WTC11 (cell line): ENCODE measurements around the gene SBK1. TPM values are rescaled to one million over a fixed set of nuclear protein-coding genes. Genes with fewer than 3 reads are reported as not detected.

Source experiments
- ATAC-seq: fragments of 200-7000 bp; cut with Tn5 transposase; 2 replicates; pipeline ENCODE4 v1.10.0; 2021; ENCODE audit warnings: mild to moderate bottlenecking, moderate library complexity
- CTCF ChIA-PET: fragments of 300-600 bp; sonication (Branson Sonifier 250); formaldehyde crosslinking; loops from one replicate; lab custom pipeline; 2021; ENCODE audit warnings: antibody characterized with exemption; lab: Charles Lee
- POLR2A ChIA-PET: fragments of 350-600 bp; sonication (Branson Sonifier 250); formaldehyde crosslinking; loops from one replicate; lab custom pipeline; 2021; ENCODE audit warnings: antibody characterized with exemption; lab: Charles Lee
- DNase-seq: peaks from one replicate; pipeline ENCODE4 v3.0.0; 2021; ENCODE audit warnings: low spot score
- H3K27ac Mint-ChIP-seq: 2 replicates; pipeline ENCODE4 v1.8.0; 2021; ENCODE audit warnings: mixed read lengths
- H3K27me3 Mint-ChIP-seq: 2 replicates; pipeline ENCODE4 v1.8.0; 2021; ENCODE audit warnings: low read depth, mild to moderate bottlenecking, moderate library complexity, mixed read lengths
- H3K36me3 Mint-ChIP-seq: 2 replicates; pipeline ENCODE4 v1.8.0; 2021; ENCODE audit warnings: mixed read lengths
- H3K4me1 Mint-ChIP-seq: 2 replicates; pipeline ENCODE4 v1.8.0; 2022; ENCODE audit warnings: mixed read lengths
- H3K4me3 Mint-ChIP-seq: 2 replicates; pipeline ENCODE4 v1.8.0; 2021; ENCODE audit warnings: mild to moderate bottlenecking, moderate library complexity, mixed read lengths
- H3K9me3 Mint-ChIP-seq: 2 replicates; pipeline ENCODE4 v1.8.0; 2021; ENCODE audit warnings: mixed read lengths
- E2F5 ChIP-seq: sonication (generic); formaldehyde crosslinking; IDR thresholded peaks from 2 replicates; pipeline ENCODE4 v1.8.1; 2022; ENCODE audit warnings: mild to moderate bottlenecking, moderate library complexity, missing genetic modification reagents
- ELF4 ChIP-seq: sonication (generic); formaldehyde crosslinking; IDR thresholded peaks from 2 replicates; pipeline ENCODE4 v1.8.1; 2022; ENCODE audit warnings: low read depth, mild to moderate bottlenecking, moderate library complexity, missing genetic modification reagents
- FOXP4 ChIP-seq: sonication (generic); formaldehyde crosslinking; IDR thresholded peaks from 2 replicates; pipeline ENCODE4 v1.8.0; 2022; ENCODE audit warnings: mild to moderate bottlenecking, missing genetic modification reagents
- GABPB1 ChIP-seq: sonication (generic); formaldehyde crosslinking; IDR thresholded peaks from 2 replicates; pipeline ENCODE4 v1.8.1; 2023; ENCODE audit warnings: mild to moderate bottlenecking, missing genetic modification reagents
- GRHL2 ChIP-seq: fragments of 250-450 bp; sonication (Bioruptor Pico); IDR thresholded peaks from 2 replicates; pipeline ENCODE4 v1.8.0; 2022; ENCODE audit warnings: mild to moderate bottlenecking, moderate library complexity; ENCODE audit not compliant: insufficient replicate concordance, severe bottlenecking
- HMGA2 ChIP-seq: fragments of 250-450 bp; sonication (Bioruptor Pico); IDR thresholded peaks from 2 replicates; pipeline ENCODE4 v1.4.0; 2021; ENCODE audit warnings: mild to moderate bottlenecking, moderate library complexity
- IRF2 ChIP-seq: sonication (generic); formaldehyde crosslinking; IDR thresholded peaks from 2 replicates; pipeline ENCODE4 v1.8.0; 2022; ENCODE audit warnings: low read depth, missing genetic modification reagents, borderline replicate concordance
- JAZF1 ChIP-seq: fragments of 250-450 bp; sonication (Bioruptor Pico); IDR thresholded peaks from 2 replicates; pipeline ENCODE4 v1.9.0; 2021; ENCODE audit warnings: moderate library complexity, mild to moderate bottlenecking, inconsistent platforms
- JUN ChIP-seq: sonication (generic); formaldehyde crosslinking; IDR thresholded peaks from 2 replicates; pipeline ENCODE4 v1.8.0; 2023; ENCODE audit warnings: mild to moderate bottlenecking, missing genetic modification reagents
- MXD4 ChIP-seq: fragments of 250-450 bp; sonication (Bioruptor Pico); IDR thresholded peaks from 2 replicates; pipeline ENCODE4 v1.8.0; 2021; ENCODE audit warnings: mild to moderate bottlenecking, moderate library complexity, borderline replicate concordance
- RORB ChIP-seq: fragments of 250-450 bp; sonication (Bioruptor Pico); IDR thresholded peaks from 2 replicates; pipeline ENCODE4 v1.9.0; 2021; ENCODE audit warnings: mild to moderate bottlenecking
- SMAD3 ChIP-seq: sonication (generic); formaldehyde crosslinking; IDR thresholded peaks from 2 replicates; pipeline ENCODE4 v1.8.0; 2022; ENCODE audit warnings: missing genetic modification reagents, mild to moderate bottlenecking, borderline replicate concordance
- SMAD4 ChIP-seq: sonication (generic); formaldehyde crosslinking; IDR thresholded peaks from 2 replicates; pipeline ENCODE4 v1.8.0; 2022; ENCODE audit warnings: mild to moderate bottlenecking, missing genetic modification reagents
- TCF7 ChIP-seq: sonication (generic); formaldehyde crosslinking; IDR thresholded peaks from 2 replicates; pipeline ENCODE4 v1.8.0; 2022; ENCODE audit warnings: mild to moderate bottlenecking, low read depth, missing genetic modification reagents, moderate library complexity
- ZBTB43 ChIP-seq: sonication (generic); formaldehyde crosslinking; IDR thresholded peaks from 2 replicates; pipeline ENCODE4 v1.8.1; 2023; ENCODE audit warnings: mild to moderate bottlenecking, missing genetic modification reagents
- ZMAT4 ChIP-seq: fragments of 250-450 bp; sonication (Bioruptor Pico); IDR thresholded peaks from 2 replicates; pipeline ENCODE4 v1.9.0; 2021; ENCODE audit warnings: mild to moderate bottlenecking
- ZNF263 ChIP-seq: sonication (generic); formaldehyde crosslinking; IDR thresholded peaks from 2 replicates; pipeline ENCODE4 v1.8.1; 2022; ENCODE audit warnings: low read depth, mild to moderate bottlenecking, moderate library complexity, missing genetic modification reagents
- ZNF416 ChIP-seq: fragments of 250-450 bp; sonication (Bioruptor Pico); IDR thresholded peaks from 2 replicates; pipeline ENCODE4 v1.9.0; 2021; ENCODE audit warnings: mild to moderate bottlenecking, inconsistent platforms
- ZNF671 ChIP-seq: fragments of 250-450 bp; sonication (Bioruptor Pico); IDR thresholded peaks from 2 replicates; pipeline ENCODE4 v1.8.0; 2021; ENCODE audit warnings: mild to moderate bottlenecking
- total RNA-seq: library from RNA; stranded (reverse); gene quantifications from 3 replicates; pipeline ENCODE4 v1.2.3, GENCODE V29; 2021
- TF ChIP-seq, protein P1 (sequence below): sonication (generic); formaldehyde crosslinking; IDR thresholded peaks from 2 replicates; pipeline ENCODE4 v1.8.0; 2022; ENCODE audit warnings: mild to moderate bottlenecking, missing genetic modification reagents
- TF ChIP-seq, protein P2 (sequence below): sonication (generic); formaldehyde crosslinking; IDR thresholded peaks from 2 replicates; pipeline ENCODE4 v1.8.1; 2022; ENCODE audit warnings: low read depth, mild to moderate bottlenecking, moderate library complexity, missing genetic modification reagents, borderline replicate concordance

SBK1 gene
- total RNA-seq, 1 experiment from 2014 or later = 85.7 TPM

DNA sequence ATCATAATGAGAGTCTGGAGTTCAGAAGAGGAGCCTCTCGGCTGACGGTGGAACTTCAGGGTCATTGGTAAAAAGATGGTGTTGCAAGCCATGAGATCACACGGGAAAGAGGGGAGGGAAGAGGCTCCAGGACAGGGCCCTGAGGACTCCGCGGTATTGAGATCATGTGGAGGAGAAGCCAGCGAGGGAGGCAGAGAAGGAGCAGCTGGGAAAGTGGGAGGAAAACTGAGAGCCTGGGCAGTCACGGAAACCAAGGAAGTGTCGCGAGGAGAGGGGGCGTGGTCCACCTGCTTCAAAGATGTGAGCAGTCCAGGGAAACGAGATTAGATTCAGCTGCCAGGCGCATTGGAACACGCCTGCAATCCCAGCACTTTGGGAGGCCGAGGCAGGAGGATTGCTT, 27.7 kb upstream of the SBK1 start (continued):
- TF ChIP-seq SMAD3 (CRISPR knock-in tag) = no peak
- TF ChIP-seq ZNF263 (CRISPR knock-in tag) = no peak
- no peak for TF ChIP-seq ZBTB43 (CRISPR knock-in tag)
- TF ChIP-seq ELF4 (CRISPR knock-in tag) = no peak
- TF ChIP-seq, all 79 proteins: peak for 0

DNA sequence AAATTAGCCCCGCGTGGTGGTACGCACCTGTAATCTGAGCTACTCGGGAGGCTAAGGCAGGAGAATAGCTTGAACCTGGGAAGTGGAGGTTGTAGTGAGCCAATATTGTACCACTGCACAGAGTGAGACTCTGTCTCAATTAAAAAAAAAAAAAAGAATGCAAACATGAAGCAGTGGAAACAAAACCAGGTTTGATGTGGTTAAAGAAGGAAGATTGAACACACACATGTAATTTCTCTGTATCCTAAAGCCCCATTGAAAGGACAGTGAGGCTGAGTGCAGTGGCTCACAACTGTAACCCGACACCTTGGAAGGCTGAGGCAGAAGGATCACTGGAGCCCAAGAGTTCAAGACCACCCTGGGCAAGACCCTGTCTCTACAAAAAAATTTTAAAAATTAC, 26.5 kb upstream of the SBK1 start:
- Mint-ChIP-seq H3K27me3 (no peaks in the 10 kb centered on the region), H3K9me3 (0 out of 2 replicates have a peak, but pooled peaks cover 5% of the 10 kb centered on the region), H3K4me1 (peaks cover 17% of the 10 kb centered on the region)
- CTCF ChIA-PET = interaction anchor here (1.6 kb wide), 1 partner anchor 56 kb away, joined by 6 read pairs; no protein-coding TSS in a partner anchor
- TF ChIP-seq IRF2 (CRISPR knock-in tag) (no peak), FOXP4 (CRISPR knock-in tag) (no peak), ZNF671 (CRISPR knock-in tag) (no peak), E2F5 (no peak), ZNF263 (CRISPR knock-in tag) (no peak), MXD4 (CRISPR knock-in tag) (no peak), JUN (CRISPR knock-in tag) (no peak), ZNF416 (CRISPR knock-in tag) (no peak), GABPB1 (no peak), JAZF1 (CRISPR knock-in tag) (no peak), ZMAT4 (no peak), RORB (CRISPR knock-in tag) (no peak), GRHL2 (no peak)
- TF ChIP-seq, protein P1, sequence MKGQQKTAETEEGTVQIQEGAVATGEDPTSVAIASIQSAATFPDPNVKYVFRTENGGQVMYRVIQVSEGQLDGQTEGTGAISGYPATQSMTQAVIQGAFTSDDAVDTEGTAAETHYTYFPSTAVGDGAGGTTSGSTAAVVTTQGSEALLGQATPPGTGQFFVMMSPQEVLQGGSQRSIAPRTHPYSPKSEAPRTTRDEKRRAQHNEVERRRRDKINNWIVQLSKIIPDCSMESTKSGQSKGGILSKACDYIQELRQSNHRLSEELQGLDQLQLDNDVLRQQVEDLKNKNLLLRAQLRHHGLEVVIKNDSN (CRISPR knock-in tag) = no peak
- TF ChIP-seq, protein P2, sequence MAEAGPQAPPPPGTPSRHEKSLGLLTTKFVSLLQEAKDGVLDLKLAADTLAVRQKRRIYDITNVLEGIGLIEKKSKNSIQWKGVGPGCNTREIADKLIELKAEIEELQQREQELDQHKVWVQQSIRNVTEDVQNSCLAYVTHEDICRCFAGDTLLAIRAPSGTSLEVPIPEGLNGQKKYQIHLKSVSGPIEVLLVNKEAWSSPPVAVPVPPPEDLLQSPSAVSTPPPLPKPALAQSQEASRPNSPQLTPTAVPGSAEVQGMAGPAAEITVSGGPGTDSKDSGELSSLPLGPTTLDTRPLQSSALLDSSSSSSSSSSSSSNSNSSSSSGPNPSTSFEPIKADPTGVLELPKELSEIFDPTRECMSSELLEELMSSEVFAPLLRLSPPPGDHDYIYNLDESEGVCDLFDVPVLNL (CRISPR knock-in tag) = no peak
- TF ChIP-seq, all 79 proteins: peak for 0
- Mint-ChIP-seq H3K36me3 (no peaks in the 10 kb centered on the region), H3K4me3 (no peak overlapping the region), H3K27ac (no peak overlapping the region)
- POLR2A ChIA-PET = no interaction called here
- ATAC-seq (no peak), DNase-seq (no peak)

DNA sequence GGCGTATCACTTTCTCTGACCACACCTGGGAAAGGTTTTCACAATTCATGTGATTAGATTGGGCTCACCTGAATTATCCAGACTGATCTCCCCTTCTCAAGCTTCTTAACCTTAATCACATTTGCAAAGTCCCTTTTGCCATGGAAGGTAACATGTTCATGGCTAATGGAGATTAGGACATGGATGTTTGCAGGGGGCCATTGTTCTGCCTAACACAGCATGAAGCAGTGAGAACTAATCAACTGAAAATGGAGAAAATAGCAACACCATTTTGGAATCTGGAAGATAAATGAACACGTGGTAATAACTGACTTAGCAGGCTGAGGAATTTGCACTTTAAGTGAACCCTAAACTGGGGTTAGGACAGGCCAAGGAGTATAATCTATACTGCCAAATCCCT, 25.0 kb upstream of the SBK1 start:
- Mint-ChIP-seq H3K27ac (no peak overlapping the region), H3K4me3 (no peak overlapping the region), H3K9me3 (peaks cover 12% of the 10 kb centered on the region; the same call in 1 of the 2 replicates), H3K36me3 (no peaks in the 10 kb centered on the region), H3K4me1 (peaks cover 12% of the 10 kb centered on the region), H3K27me3 (no peaks in the 10 kb centered on the region; the same call in 1 of the 2 replicates)
- TF ChIP-seq SMAD4 (CRISPR knock-in tag) (no peak), HMGA2 (CRISPR knock-in tag) (no peak), TCF7 (CRISPR knock-in tag) (no peak), ZNF416 (CRISPR knock-in tag) (no peak)
- DNase-seq (no peak), ATAC-seq (no peak)
- ChIA-PET POLR2A (no interaction called here), CTCF (interaction anchor here (1.1 kb wide), 1 partner anchor 10 kb away, joined by 3 read pairs; no protein-coding TSS in a partner anchor)
